Breast epithelium (tissue), 4 donors: Measurements from ENCODE around the gene VIT. TPM values are rescaled to one million over a fixed set of nuclear protein-coding genes. Genes with fewer than 3 reads are reported as not detected.

Experiments used
- DNase-seq, 2 donors: peaks; one replicate each; pipeline ENCODE4 v3.0.0-alpha.2; 2019; ENCODE audit warnings: low spot score in 2 of 2
- H3K27ac ChIP-seq, 2 donors: fragments of 200-600 bp; sonication (generic) in 1 of 2; one replicate each; pipeline ENCODE4 v1.5.1; 2016 to 2019; ENCODE audit warnings: mild to moderate bottlenecking in 1 of 2
- H3K27me3 ChIP-seq, 2 donors: fragments of 200-600 bp; sonication (generic) in 1 of 2; one replicate each; pipeline versions ENCODE4 v1.5.1 to v1.6.0; 2017 to 2019; ENCODE audit warnings: control low read depth in 1 of 2, mild to moderate bottlenecking in 1 of 2
- H3K36me3 ChIP-seq: fragments of 200-600 bp; one replicate; pipeline ENCODE4 v1.5.1; 2019
- H3K4me1 ChIP-seq, 2 donors: fragments of 200-600 bp; sonication (generic); one replicate each; pipeline ENCODE4 v1.5.1; 2016 to 2019; ENCODE audit warnings: control low read depth in 1 of 2
- H3K4me3 ChIP-seq, 3 donors: fragments of 200-600 bp; sonication (generic); 1 replicate in 2 of 3; 2 replicates in 1 of 3; pipeline ENCODE4 v1.5.1; 2016 to 2019; ENCODE audit warnings: mild to moderate bottlenecking in 3 of 3, moderate library complexity in 2 of 3
- H3K9me3 ChIP-seq, 2 donors: fragments of 200-600 bp; sonication (generic) in 1 of 2; one replicate each; pipeline ENCODE4 v1.5.1; 2016 to 2019; ENCODE audit warnings: control low read depth in 1 of 2
- POLR2A ChIP-seq: fragments of 450-650 bp; IDR thresholded peaks from one replicate; pipeline ENCODE4 v1.6.1; 2016; ENCODE audit warnings: antibody characterized with exemption, mild to moderate bottlenecking, moderate library complexity
- POLR2AphosphoS5 ChIP-seq, 3 donors: sonication (generic); formaldehyde crosslinking; IDR thresholded peaks; one replicate each; pipeline ENCODE4 v1.6.1; 2017; ENCODE audit warnings: antibody characterized with exemption in 3 of 3
- intact Hi-C: fragments of 100-400 bp; cut with DNase I; formaldehyde crosslinking; loops from one replicate; pipeline ENCODE4 v1.15.1; 2023; ENCODE audit warnings: low total_unique reads
- total RNA-seq, 3 donors: library from RNA; depleted of rRNA; stranded (reverse); fragments of >200 nt; gene quantifications; one replicate each; pipeline ENCODE4 v1.1.0, GENCODE V29; 2016
- TF ChIP-seq, protein P1 (sequence below), 3 donors: fragments of 450-650 bp; IDR thresholded peaks; one replicate each; pipeline ENCODE4 v1.5.1; 2016 to 2017; ENCODE audit warnings: antibody characterized with exemption in 3 of 3, mild to moderate bottlenecking in 3 of 3, moderate library complexity in 3 of 3

The VIT gene
- total RNA-seq, 3 donors from 2014 or later: 7.9 to 136 (median 9.2) TPM

DNA sequence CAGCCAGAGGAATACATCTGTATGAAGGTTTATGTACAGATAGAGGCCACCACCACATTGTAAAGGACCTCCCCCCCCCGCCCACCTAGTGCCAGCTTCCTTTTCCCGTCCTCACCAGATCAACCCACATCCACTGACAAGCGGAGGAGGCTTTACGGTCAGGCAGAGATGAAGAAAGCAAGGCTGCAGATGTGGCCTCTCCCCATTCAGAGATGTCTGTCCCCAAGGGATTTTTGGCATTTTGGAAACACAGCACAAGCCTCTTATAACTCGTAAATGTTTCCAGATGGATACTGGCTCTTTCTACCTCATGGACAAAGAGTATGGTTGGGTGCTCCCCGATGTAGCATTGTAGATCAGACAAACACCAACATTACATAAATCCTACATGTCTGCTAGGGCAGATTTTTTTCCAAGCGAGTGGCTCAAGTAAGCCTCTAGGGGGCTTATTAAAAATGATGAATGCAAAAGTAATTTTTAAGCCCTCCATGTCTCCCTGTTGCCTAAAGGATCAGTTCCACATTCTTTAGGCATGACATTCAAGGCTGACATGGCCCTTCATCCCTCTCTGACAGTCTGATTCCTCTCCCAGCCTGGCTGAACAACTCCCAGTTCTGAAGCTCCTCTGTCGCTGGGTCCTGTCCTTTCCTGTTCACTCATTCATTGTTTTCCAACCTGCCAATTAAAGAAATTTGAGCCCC lies 11.7 kb downstream of the VIT start:
- intact Hi-C loops: no loop called here
- DNase-seq: no peak
- TF ChIP-seq POLR2AphosphoS5 (IDR thresholded peaks at IDR 0.05) (peak in 1 of 3 donors; percentile 14), POLR2A (no peak)
- TF ChIP-seq, protein P1, sequence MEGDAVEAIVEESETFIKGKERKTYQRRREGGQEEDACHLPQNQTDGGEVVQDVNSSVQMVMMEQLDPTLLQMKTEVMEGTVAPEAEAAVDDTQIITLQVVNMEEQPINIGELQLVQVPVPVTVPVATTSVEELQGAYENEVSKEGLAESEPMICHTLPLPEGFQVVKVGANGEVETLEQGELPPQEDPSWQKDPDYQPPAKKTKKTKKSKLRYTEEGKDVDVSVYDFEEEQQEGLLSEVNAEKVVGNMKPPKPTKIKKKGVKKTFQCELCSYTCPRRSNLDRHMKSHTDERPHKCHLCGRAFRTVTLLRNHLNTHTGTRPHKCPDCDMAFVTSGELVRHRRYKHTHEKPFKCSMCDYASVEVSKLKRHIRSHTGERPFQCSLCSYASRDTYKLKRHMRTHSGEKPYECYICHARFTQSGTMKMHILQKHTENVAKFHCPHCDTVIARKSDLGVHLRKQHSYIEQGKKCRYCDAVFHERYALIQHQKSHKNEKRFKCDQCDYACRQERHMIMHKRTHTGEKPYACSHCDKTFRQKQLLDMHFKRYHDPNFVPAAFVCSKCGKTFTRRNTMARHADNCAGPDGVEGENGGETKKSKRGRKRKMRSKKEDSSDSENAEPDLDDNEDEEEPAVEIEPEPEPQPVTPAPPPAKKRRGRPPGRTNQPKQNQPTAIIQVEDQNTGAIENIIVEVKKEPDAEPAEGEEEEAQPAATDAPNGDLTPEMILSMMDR (IDR thresholded peaks at IDR 0.05): no peak
- peaks cover 0 to 3% of the 10 kb centered on the region in 2 donors for H3K4me1 ChIP-seq
- peak overlapping the region in 1 of 2 donors; percentile 48 for H3K27ac ChIP-seq
- H3K9me3 ChIP-seq: peaks cover 6 to 9% of the 10 kb centered on the region in 2 donors
- H3K36me3 ChIP-seq: no peaks in the 10 kb centered on the region
- H3K4me3 ChIP-seq: no peak overlapping the region
- no peaks in the 10 kb centered on the region for H3K27me3 ChIP-seq

- Histone ChIP-seq H3K9me3 (peaks cover 6 to 9% of the 10 kb centered on the region in 2 donors), H3K27me3 (no peaks in the 10 kb centered on the region), H3K4me3 (no peak overlapping the region), H3K4me1 (peaks cover 0 to 1% of the 10 kb centered on the region in 2 donors), H3K36me3 (no peaks in the 10 kb centered on the region), H3K27ac (no peak overlapping the region)
- no peak for DNase-seq
- no peak for TF ChIP-seq POLR2A
- TF ChIP-seq POLR2AphosphoS5 (IDR thresholded peaks at IDR 0.05): no peak
- TF ChIP-seq, protein P1 (IDR thresholded peaks at IDR 0.05): no peak
- intact Hi-C loops: no loop called here
Observed at GRCh38 chr2:36710858-36711515, 14.5 kb downstream of the VIT start.

- peaks cover 6 to 9% of the 10 kb centered on the region in 2 donors for H3K9me3 ChIP-seq
- H3K4me3 ChIP-seq: no peak overlapping the region
- intact Hi-C loops: no loop called here
- H3K36me3 ChIP-seq: no peaks in the 10 kb centered on the region
- no peak for TF ChIP-seq POLR2A
- no peak for TF ChIP-seq POLR2AphosphoS5 (IDR thresholded peaks at IDR 0.05)
- TF ChIP-seq, protein P1 (IDR thresholded peaks at IDR 0.05): no peak
- DNase-seq: no peak
- no peaks in the 10 kb centered on the region for H3K27me3 ChIP-seq
- no peak overlapping the region for H3K27ac ChIP-seq
- no peaks in the 10 kb centered on the region for H3K4me1 ChIP-seq
Observed at GRCh38 chr2:36711741-36712314, 15.3 kb downstream of the VIT start.

DNA sequence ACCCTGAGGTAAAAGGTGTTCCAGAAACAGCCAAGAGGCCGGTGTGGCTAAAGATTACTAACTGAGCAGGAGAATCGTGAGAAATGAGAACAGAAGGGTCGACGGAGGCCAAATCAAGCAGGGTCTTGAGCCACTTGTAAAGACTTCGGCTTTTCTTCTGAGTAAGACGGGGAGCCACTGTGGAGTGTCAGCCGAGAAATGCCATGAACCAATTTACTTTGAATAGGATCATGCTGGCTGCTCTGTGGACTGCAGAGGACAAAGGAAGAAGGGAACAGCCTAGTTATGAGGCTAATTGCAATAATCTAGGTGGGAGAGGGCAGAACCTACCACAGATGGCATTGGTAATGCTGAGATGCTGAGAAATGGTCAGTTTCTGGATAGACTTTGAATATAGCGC lies 16.8 kb downstream of the VIT start:
- DNase-seq: no peak
- intact Hi-C loops: no loop called here

More for the DNA sequence above, 16.8 kb downstream of the VIT start:
- Histone ChIP-seq H3K9me3 (peaks cover 6 to 9% of the 10 kb centered on the region in 2 donors), H3K4me3 (no peak overlapping the region), H3K27me3 (no peaks in the 10 kb centered on the region), H3K27ac (no peak overlapping the region), H3K4me1 (no peaks in the 10 kb centered on the region), H3K36me3 (no peaks in the 10 kb centered on the region)
- TF ChIP-seq POLR2A: no peak
- TF ChIP-seq POLR2AphosphoS5 (IDR thresholded peaks at IDR 0.05): no peak
- TF ChIP-seq, protein P1 (IDR thresholded peaks at IDR 0.05): no peak
